ENCODE results near the gene COMMD2.

The COMMD2 gene

DNA sequence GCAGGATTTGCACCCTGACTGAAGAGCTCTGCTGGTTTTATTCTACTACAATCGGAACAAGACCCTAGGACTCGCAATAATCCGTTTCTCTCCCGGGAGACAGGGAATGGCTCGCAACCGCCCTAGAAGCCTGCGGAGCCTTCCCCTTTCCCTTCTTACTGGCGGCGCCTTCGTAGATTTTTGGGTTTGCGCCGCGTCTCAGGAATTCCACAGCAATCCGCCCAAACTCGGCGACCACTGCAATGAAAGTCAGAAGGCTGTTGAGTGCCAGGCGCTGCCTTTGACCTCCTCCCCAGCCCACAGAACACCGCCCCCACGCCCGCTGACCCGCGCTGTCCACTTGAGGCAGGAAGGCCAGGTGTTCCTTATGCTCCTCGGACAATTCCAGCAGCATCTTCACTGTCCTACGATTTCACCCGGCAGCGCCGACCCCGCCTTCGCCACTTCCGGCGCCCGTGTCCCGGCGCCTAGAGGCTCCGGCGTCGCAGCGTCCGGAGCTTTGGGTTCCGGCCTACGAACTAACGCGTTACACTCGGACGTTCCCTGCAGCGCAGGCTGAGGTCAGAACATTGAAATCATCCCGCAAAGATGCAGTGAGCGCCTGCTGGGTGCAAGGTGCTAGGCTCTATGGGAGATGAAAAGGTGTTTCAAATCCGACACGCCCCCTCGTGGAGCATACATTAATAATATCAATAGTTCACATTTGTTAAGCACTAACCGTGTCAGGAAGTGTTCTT lies at the start of gene COMMD2:
Gene COMMD2, minus strand, starts transcription at position 439 of the 737 bp plus-strand sequence. Its CDS starts 45 bp downstream, at position 394.
- DNase-seq, result peak; percentile 87

DNA sequence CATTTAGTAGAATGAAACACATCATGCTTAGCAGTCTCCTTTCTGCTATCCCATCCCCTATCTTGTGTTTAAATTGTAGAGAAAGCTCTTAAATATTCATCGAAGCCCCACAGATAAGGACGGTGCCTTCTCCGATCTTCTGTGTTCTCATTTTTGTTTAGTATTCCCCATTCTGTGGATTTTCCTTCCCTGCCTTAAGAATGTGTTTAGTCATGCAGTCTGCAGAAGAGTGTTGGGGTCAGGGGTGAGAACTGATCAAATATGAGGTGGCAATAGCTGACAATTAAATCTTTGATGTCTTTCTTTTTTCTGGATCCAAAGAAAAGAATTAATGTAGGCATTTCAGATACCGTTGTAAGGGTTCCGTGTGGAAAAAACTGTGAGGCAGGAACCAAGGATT lies 49.4 kb upstream of the COMMD2 start:
- DNase-seq, result no peak

DNA sequence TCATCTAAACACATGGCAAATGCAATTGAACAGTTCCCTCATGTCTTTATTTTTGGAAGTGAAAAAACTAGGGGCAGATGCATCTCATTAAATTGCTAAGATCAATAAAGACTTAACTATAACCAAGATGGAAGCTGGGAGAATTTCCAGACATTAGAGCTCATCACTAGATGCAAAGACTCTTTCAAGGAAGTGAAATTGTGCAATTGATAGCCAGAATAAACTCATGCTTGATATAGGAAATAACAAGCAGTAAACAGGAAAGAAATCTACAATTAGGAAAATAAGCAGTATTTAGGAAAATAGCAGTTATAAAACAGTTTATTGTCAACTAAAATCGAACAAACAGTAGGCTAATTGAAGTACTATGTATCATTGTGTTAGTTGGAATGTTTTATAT lies 48.9 kb upstream of the COMMD2 start:
- DNase-seq, result no peak

DNA sequence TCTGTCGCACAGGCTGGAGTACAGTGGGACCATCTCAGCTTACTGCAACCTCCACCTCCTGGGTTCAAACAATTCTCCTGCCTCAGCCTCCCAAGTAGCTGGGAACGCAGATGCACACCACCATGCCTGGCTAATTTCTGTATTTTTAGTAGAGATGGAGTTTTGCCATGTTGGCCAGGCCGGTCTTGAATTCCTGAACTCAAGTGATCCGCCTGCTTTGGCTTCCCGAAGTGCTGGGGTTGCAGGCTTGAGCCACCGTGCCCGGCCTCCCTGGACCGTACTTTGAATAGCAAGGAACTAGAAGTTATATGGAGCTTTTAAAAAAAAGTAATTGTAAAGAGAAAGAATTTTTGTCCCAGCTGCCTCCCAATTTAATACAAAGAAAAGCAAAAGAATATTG lies 48.4 kb upstream of the COMMD2 start:
- no peak for DNase-seq

DNA sequence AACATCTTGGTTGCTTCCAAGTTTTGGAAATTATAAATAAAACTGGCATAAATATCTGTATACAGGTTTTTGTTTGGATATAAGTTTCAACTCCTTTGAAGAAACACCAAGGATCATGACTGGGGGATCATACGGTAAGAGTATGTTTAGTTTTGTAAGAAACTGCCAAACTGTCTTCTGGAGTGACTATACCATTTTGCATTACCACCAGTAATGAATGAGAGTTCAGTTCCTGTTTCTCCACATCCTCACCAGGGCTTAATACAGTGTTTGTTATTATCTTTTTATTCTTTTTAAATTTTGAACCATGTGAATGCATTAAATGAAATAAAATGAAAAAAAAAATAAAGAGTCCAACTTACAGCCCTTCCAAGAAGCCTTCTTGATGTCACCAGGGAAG lies 43.7 kb upstream of the COMMD2 start:
- no peak for DNase-seq

DNA sequence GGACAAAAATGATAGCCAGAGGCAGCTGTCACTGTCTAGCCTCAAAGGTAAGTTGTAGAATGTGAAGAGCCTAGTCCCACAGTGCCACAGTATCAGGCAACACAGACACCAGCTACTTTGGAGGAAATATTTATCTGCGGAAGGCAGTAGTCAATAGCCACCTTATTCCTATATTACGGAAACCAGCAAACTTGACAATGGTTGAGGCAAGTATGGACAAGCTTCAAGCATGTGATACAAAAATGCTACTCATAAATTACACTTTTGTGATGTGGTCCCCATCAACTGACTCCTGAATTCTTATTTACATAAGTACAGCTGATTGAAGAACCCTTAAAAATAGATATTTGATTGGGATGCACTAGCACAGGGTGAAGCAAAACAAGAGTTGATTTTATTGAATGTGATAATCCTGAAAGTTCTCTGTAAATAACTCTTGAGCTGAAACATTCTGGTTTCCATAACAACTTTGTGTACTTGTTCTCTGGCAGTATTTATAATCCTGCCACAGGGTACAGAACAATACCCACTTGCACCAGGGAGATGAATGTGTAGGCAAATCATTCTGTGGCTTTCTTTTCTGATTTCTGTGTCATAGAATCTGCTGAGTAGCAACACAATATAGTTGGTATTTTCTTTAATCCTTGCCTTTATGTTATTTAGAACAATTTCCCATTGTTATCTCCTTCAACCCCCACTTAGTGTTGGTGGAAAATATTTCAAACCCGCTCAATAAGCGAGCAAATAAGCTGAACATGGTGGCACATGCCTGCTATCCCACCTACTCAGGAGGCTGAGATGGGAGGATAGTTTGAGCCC lies 40.4 kb upstream of the COMMD2 start, which contains the start of gene ANKUB1:
Gene ANKUB1, minus strand, starts transcription at position 103 of the 819 bp plus-strand sequence. CDS start 188 bp downstream, outside the sequence.
- DNase-seq, result no peak

DNA sequence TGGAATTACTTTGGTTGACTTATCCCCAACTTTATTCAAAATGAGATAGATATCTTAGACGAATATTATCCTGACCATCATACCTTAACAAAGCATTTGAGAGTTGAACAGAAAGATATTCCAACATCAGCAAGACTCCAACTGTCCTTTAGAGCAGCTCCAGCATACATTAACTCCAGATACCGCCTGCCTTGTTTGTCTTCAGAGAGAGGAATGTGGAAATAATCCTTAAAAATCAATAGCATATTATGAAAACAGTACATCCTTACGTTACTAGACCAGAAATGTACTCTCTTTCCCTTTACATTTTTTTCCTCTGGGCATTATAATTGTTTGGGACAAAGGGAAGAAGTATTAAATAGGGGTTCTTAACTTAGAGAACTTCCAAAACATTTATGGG lies 38.4 kb upstream of the COMMD2 start:
- DNase-seq, result no peak

DNA sequence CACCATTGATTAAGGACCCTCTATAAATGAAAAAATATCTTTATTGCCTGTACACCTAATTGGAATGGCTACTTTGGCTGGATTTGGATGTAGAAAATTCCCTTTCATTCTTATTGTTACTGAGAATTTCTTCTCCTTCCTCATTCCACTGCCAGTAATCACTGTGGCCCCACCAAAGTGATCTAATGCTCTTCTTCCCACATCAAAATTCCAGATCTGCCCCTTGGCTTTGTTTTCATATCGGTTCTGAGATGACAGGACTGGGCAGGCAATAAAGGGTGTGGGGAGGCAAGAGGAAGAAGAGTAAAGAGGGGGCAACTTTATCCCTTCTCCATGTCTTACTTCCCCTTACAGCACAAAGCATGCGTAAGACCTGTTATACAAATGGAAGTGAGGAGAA lies 38.0 kb upstream of the COMMD2 start:
- peak; percentile 33 for DNase-seq

DNA sequence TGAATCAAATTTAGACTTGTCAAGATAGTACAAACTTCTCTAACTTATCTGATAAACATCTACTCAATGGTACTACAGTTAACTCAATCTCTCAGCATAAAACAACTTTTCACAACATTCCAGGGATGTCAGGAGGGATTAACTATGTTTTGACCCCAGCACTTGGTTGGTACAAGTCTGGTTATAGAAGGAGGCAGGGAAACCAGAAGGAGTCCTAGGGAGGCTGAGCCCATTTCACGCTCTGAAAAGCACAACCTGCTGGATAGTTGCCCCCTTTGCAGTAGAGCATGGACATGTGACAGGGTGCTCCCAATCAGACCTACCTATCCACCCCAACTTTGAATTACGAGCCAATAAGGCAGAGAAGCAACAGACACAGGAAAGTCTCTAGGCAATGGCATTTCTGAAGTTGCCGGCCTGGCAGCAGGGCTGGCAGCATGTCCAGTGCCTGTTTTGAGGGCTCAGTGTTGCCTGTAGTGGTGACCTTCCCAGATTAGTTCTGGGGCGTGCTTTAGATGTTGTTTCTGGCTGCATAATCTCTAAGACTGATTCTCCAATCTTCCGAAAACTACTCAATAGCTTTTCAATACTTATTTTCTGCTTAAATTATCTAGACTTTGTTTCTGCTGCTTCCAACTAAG lies 31.9 kb upstream of the COMMD2 start:
- peak; percentile 67 for DNase-seq

DNA sequence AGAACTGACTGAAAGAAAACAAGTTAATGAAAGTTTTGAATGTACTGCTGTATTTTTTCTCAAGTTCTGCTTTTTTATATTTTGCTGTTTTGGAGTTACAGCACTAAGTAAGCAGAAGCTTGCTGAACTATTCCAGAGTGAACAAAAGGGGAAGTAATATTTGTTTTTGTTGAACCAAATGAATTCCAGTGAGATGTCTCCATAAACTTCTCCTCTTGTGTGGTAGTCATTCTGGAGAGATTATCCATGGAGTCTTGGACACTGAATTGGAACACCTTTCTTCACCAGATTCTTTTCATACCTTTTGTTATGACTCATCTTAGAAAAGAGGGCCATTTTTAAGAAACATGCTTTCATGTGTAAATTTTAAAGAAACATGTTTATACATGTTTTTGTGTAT lies 31.3 kb upstream of the COMMD2 start:
- peak; percentile 81 for DNase-seq

DNA sequence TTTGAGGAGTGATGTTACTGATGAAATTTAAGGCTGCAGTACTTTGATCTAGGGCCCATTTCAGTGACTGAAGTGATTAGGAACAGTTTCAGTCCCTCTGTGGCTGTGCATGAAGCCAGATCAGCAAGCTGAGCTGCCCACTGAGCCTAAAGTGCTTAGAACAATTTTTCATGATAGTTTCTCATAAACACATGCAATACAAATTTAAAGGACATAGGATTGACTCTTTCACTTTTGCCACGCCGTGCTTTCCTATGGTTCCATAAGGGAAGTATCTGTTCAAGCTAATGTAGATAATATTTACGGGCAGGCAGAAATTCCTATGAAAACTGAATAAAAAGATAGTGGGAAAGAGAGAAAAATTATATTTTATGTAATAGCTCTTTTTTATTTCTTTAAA lies 29.5 kb upstream of the COMMD2 start:
- no peak for DNase-seq

DNA sequence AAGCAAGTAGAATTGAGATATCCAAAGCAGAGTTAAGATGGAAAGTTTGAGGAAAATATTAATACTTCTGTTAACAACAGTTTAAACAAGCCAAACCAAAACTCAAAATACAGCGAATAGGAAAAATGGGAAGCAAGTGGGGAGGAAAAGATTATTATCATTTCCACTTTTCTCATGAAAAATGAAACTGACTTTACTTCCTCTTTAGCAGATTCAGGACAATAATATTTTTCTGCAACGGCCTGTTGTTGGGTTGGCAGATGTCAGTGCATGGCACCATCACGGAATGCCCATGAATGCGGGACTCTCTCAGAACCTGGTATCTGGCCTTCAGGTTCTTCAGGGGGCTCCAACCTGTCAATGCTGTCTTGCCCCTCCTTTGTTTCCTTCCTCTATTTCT lies 28.9 kb upstream of the COMMD2 start:
- DNase-seq, result no peak

DNA sequence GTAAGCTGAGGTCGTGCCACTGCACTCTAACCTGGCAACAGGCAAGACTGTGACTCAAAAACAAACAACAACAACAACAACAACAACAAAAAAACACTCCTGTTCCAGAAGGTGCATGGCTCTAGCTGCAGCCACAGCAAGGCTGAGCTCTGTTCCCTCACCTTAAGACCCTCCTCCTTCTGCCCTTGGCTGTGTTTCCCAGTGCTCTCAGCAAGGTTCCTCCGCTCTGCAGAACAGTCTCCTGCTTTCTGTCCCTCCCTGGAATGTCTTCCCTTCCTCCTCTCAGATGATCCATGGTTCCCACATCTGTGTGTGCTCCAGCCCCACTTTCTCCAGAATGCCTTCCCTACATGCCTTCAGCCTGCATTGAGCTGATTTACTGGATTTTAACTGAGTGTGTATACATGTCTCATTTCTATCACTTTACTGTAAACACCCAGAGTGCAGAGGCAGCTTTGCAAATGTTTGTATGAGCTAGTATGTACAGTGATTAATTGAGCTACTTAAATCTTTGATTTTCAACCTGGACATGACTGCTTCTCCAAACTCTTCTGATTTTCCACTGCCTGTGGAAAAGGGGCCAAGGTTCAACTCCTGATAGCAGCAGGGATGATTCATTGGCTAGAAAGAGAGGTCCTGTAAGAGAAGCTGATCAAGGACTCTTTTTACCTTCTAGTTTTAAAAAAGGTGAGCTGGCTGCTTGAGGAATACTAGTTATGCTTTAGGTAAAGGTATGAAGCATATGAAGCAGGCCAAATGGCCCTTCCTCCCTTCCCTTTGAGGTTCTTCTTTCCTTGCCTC lies 25.3 kb upstream of the COMMD2 start:
- no peak for DNase-seq

DNA sequence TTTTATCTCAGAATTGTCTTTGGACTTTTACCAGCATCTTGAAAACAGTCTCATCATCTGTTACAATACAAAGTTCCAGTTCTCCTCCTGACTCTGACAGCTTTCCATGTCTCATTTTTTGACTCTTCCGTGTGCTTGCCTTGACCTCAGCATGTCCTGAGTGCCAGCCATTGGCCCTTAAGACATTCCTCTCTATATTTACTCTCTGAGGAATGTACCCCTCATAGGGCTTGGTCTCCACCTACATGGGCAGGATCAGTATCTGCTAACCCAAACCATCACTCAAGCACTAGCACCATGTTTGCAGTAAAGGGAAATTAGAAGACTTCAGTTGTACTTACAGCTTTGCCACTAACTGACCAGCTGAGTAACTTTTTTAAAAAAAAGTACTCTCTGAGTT lies 23.9 kb upstream of the COMMD2 start:
- DNase-seq, result no peak

DNA sequence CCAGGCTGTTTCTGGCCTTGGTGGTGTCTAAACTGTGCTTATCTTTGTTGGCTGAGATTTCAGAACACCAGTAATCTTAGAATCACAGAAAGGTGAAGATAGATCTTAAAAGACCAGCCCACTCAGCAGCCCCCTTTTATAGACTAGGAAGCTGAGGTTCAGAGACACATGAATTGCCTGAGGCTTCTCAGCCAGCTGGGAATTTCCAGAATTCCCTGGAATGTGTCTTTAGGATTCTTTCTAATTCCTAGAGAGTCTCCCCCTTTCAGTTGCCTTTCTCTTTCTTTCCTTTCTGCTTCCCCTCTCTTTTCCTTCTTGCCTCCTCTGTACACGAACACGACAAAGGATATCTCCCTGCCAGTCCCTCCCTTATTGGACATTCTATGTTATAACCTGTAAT lies 20.6 kb upstream of the COMMD2 start:
- DNase-seq, result peak; percentile 40

DNA sequence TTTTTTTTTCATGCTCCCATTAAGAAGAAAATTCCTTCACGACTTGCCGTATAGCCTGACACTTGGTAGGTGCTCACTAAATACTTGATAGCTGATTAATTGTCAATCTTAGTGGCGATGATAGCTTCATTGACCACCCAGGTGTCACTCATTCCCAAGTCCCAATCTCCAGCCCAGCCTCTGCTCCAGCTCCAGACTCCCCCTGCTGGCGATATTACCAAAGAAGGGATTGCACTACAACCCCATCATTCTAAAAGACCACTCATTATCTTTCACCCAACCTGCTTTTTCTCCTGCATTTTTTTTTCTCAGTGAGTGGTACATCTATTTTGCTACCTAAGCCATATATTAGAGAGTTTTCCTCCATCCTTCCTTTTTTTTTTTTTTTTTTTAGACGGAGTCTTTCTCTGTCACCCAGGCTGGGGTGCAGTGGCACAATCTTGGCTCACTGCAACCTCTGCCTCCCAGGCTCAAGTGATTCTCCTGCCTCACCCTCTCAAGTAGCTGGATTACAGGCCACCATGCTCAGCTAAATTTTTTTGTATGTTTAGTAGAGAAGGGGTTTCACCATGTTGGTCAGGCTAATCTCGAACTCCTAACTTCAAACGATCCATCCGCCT lies 19.5 kb upstream of the COMMD2 start:
- no peak for DNase-seq

DNA sequence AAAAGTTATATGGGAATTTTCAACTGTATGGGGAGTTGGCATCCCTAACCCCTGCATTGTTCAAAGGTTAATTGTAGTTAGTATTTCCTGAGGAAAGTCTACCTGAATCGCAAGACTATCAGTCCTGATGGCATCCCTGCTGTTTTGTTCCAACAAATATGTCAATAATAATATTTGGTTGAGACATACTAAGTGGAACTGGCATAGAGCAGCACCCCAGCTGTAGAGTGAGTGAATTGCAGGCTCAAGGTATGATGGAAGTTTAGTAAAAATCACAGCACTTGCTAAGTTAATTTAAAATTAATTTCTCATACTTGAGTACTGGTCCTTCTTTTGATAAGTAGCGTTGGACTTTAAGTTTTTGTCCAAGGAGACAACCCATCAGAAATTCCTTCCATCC lies 18.0 kb upstream of the COMMD2 start:
- DNase-seq, result no peak

DNA sequence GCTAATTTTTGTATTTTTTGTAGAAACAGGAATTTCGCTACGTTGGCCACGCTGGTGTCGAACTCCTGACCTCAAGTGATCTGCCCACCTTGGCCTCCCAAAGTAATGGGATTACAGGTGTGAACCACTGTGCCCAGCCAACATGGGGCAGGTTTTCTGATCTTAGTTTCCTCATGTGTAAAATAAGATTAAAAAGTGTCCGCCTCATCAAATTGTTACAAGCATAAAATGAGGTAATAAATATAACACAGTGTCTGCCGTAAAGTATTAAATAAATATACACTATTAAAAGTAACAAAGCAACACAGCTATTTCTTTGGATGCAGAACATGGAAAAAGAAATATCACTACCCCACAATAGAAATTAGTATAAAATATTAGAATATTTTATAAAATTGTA lies 16.4 kb upstream of the COMMD2 start:
- no peak for DNase-seq

DNA sequence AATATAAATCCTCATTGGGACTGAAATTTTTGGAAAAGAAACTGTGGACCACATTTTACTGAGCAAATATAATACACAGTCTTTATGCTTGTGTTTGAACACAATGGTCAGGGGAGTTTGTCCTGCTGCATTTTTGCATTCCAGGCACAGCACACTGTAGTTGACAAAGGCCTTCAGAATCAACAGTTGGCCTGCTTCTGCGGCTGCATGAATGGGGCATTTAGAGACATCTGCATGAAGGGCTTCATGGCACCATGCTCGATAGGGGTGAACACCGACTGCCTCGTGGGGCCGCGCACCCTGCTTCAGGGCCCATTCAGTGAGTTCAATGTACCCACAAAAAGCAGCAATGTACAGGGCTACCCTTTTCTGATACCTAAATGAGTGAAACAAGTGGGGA lies 15.4 kb upstream of the COMMD2 start:
- DNase-seq, result no peak

DNA sequence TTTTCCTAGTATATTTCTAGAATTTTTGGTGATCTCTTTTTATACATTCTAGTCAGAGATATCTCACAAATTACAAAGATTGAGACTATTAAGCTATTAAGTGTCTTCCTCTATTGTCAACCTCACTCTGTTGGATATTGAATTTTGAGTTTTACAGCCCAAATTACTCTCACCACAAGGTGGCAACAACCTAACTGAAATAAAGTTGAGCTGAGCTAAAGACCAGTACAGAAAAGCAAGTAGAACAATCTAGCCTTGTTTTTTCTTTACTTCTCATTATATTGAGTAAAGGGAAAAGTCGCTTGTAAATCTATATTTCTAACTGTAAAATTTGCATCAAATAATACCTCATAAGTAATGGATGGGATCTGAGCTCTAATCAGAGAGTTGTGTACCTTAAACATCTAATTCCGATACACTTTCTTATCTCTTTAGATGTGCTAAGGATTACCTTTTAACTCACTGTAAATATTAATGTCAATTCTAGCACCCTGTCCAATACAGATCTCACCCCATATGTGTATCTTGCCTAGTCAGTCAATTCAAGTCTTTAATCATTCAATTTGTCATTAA lies 13.6 kb upstream of the COMMD2 start:
- peak; percentile 36 for DNase-seq

DNA sequence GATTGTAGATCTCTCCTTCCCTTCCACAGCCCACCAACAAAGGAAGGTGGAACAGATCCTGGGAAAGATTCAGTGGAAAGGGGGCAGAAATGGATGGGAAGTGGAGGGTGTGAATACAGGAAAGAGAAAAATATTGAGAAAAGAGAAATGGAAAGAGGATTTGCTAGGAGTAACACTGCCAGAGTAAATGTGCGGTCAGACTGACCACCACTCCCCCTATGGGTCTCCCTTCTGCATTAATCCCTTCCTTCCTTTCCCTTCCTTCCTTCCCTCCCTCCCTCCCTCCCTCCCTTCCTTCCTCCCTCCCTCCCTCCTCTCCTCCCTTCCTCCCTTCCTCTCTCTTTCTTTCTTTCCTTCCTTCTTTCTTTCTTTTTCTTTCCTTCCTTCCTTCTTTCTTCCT lies 12.0 kb upstream of the COMMD2 start:
- no peak for DNase-seq

DNA sequence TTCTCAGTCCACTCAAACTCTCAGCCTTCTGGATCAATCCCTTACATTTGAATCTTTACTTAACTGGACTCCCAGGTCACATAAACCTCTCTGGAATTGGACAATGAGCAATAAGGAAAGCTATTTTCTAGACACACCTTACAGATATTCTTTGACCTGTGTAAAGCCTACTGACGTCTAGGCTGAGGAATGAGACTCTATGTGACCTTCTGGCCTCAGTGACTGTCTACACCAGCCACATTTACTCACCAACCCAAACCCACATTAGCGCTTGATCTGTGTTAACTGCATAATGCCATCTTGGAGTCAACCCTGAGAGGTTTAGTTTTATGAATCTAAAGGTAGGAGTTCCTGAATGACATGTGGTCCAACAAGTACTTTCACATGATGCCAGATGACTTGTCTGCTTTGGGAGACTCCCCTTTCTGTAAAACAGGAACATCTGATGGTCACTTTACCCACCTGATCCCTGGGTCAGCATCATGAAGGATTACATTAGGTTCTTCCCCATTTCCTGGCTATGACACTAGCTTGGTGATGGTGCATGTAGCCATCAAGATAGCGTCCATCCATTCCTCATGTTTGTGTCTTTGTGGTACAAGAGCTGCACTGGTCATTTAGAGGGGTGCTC lies 11.4 kb upstream of the COMMD2 start:
- no peak for DNase-seq

All from NCI-H226 (cell line).